T-helper 1 cell (primary cell): ENCODE data around the gene CFAP97D1.

ENCODE experiments used
- DNase-seq, 5 donors: peaks; one replicate each; pipeline ENCODE4 v3.0.0-alpha.2; 2012 to 2020

Gene CFAP97D1

DNA sequence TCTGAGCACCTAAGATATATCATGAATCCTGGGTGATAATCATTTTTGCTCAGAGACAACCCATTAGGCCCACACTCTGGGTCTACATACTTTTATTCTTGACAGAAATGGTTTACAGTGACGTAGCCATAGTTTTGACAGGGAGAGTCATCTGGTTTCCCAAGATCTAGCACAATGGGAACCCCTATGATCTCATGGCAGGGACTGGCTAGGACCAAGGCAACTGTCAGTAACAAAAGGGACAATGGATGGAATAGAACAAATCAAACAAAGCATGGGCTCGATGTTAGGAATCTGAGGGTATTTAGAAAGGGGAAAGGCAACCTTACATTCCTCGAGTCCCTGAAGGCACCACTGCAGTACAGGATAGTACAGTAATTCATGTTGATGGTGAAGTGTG lies 20.5 kb downstream of the CFAP97D1 start:
- DNase-seq: no peak

- no peak for DNase-seq
Observed at GRCh38 chr17:43801844-43802243, 21.6 kb downstream of the CFAP97D1 start.

DNA sequence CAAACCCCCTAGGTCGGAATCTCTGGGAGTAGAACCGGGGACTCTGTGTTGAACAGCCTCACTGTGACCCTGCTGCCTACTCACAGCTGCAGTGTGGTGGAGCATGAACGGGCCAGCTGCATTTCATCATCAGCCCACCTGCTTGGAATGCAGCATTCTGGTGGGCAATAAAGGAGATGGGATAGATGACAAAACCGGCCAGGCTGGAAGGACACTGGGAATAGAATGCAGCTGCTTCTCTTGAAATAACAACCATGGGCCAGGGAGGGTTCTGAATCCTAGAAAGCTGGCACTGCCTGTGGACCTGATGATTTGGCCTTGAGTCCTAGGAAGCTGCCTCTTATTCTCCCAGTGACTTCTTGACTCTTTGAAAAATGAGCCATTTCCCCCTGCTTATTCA lies 23.5 kb downstream of the CFAP97D1 start:
- DNase-seq: no peak

GRCh38 chr17:43805117-43805516 lies 24.9 kb downstream of the CFAP97D1 start:
- no peak for DNase-seq

- no peak for DNase-seq
Observed at GRCh38 chr17:43808076-43808475, 27.8 kb downstream of the CFAP97D1 start.

GRCh38 chr17:43809121-43809520 lies 28.9 kb downstream of the CFAP97D1 start:
- DNase-seq: no peak

GRCh38 chr17:43810226-43810715 lies 30.0 kb downstream of the CFAP97D1 start:
- no peak for DNase-seq

- DNase-seq: no peak
Observed at GRCh38 chr17:43810823-43811222, 30.6 kb downstream of the CFAP97D1 start.

DNA sequence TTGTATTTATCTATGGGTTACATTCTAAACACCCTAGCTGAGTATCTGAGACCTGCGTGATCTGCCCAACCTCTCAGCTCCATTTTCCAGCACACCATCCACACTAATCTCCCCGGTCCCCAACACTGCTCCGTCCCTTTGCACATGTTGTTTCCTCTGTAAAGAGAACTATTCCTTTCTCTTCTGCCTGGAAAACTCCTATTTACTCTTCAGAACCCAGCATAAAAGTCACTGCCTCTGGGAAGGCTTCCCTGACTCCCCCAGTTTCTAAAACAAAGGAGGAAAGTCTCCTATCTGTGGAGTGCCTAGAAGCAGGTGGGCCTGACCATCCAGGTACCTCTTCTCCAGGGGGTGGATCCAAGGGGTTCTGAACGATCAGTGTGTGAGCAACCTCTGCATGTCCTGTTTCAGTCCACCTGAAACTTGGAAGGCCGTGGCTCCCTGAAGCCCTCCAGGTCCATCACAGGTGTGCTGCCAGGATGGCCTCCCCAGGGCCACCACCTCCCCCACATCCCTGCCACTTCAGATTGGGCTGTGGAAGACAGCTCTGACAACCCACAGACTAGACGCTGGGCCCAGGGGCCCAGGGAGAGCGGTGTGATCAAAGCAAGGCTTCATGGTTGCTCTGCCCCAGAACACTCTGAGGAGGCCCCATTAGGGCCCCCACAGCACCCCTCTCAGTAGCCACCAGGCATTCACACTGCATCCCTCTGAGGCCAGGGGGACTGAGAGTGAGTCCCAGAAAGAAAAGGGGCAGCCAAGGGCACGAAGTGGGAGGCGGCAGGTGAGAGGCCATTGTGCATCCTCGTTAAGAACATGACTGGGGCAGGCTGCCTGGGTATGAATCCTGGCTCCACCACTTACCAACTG lies 32.4 kb downstream of the CFAP97D1 start:
- no peak for DNase-seq

DNA sequence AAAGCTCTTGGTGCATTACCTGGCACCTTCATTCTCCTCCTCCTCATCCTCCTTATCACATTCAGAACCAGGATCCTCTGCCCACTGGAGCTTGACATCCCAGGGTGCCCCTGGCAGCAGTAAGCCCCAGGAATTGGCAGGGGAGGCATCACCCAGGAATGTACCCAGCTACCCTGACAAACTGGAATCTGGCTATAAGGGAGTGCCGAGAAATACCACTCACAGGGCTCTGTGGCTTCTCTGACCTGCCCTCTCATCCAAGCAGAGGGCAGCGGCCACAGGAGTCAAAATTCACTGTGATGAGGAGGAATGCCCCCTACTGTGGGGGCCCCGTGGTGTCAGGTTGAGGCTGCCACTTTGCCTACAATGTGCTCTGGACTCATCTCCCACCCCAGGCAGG lies 33.2 kb downstream of the CFAP97D1 start:
- no peak for DNase-seq

GRCh38 chr17:43814026-43814425 lies 33.8 kb downstream of the CFAP97D1 start:
- DNase-seq: no peak

- no peak for DNase-seq
Observed at GRCh38 chr17:43814714-43815113, 34.5 kb downstream of the CFAP97D1 start.

- DNase-seq: no peak
Observed at GRCh38 chr17:43816336-43817320, 36.4 kb downstream of the CFAP97D1 start.

DNA sequence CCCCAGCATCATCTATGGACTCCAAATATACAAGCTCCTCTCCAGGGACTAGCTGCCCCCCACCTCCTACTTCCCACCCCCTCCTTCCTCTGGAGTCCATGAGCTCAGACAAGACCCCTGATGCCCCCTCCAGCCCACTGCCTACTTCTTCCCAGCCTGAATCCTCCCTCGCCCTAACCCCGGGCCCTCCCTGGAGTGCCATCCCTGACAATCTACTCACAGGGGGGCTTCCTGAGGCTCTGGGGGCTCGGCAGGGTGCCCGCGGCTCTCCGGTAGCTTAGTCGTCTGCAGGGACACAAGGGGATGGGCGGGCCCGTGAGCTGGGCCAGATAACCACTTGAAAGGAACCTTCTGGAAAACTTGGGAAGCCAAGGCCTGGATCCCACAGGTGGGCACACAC lies 37.6 kb downstream of the CFAP97D1 start:
- DNase-seq: no peak

GRCh38 chr17:43818966-43819365 lies 38.7 kb downstream of the CFAP97D1 start:
- no peak for DNase-seq

DNA sequence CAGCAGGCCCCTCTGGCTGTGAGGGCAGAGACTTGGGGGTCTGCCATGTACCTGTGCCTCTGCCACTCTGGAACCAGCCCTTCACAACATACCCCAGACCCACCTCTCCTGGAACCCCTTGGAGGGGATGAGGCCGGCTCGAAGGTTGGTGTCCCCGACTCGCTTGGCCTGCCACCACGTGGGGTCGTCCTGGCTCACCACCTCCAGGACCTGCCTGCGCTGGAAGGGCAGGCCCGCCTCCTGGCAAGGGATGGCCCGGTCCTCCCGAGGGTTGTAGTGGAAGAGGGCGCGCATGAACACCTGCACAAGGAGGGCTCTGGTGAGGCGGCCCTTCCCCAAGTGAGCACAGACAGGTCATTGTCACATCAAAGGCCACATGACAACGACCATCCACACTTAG lies 40.5 kb downstream of the CFAP97D1 start:
- no peak for DNase-seq

GRCh38 chr17:43822570-43823190 lies 42.4 kb downstream of the CFAP97D1 start:
- DNase-seq: no peak

GRCh38 chr17:43823350-43824084 lies 43.3 kb downstream of the CFAP97D1 start:
- no peak for DNase-seq

GRCh38 chr17:43825567-43825966 lies 45.3 kb downstream of the CFAP97D1 start:
- no peak for DNase-seq

GRCh38 chr17:43826206-43826605 lies 46.0 kb downstream of the CFAP97D1 start:
- no peak for DNase-seq

- DNase-seq: no peak
Observed at GRCh38 chr17:43827596-43827995, 47.4 kb downstream of the CFAP97D1 start.

DNA sequence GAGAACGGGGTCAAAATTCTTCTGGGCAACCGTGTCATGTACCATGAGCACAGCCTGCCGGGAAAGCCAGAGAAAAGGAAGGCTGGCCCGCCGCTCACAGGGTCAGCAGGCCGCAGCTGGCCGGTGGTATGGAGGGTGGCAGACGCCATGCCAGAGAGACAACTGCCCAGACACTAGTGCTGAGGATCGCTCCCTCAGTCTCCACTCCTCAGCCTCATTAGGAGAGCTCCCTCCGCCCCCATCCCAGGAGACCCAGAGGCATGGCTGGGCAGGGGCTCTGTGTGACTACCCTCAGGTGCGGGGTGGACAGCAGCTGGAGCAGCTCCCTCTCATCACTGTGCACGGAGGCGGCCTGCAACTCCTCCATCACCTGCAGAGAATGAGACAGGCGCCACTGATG lies 49.5 kb downstream of the CFAP97D1 start:
- no peak for DNase-seq
